Liver (tissue), 9 donors: ENCODE data around the gene DST. TPM values are rescaled to one million over a fixed set of nuclear protein-coding genes. Genes with fewer than 3 reads are reported as not detected.

Source experiments
- DNase-seq: peaks from one replicate; pipeline ENCODE4 v3.0.0-alpha.2; 2017; ENCODE audit warnings: low spot score
- H3K27ac ChIP-seq, 2 donors: one replicate each; pipeline ENCODE4 v1.7.0; 2013; ENCODE audit warnings: inconsistent platforms in 2 of 2, low read length in 2 of 2, control low read depth in 1 of 2, low read depth in 1 of 2, mild to moderate bottlenecking in 1 of 2
- H3K27me3 ChIP-seq, 4 donors: one replicate each; pipeline versions ENCODE4 v1.6.1 to v1.7.0; 2013; ENCODE audit warnings: low read length in 3 of 4, inconsistent platforms in 1 of 4, mild to moderate bottlenecking in 1 of 4, moderate library complexity in 1 of 4; ENCODE audit not compliant: control insufficient read depth in 4 of 4, insufficient read depth in 4 of 4
- H3K36me3 ChIP-seq, 4 donors: one replicate each; pipeline versions ENCODE4 v1.6.1 to v1.7.0; 2013; ENCODE audit warnings: low read length in 3 of 4, mild to moderate bottlenecking in 3 of 4, low read depth in 1 of 4, moderate library complexity in 1 of 4; ENCODE audit not compliant: control insufficient read depth in 4 of 4, insufficient read depth in 3 of 4
- H3K4me1 ChIP-seq, 4 donors: one replicate each; pipeline versions ENCODE4 v1.6.1 to v1.7.0; 2013; ENCODE audit warnings: low read length in 3 of 4, mild to moderate bottlenecking in 3 of 4, moderate library complexity in 1 of 4; ENCODE audit not compliant: control insufficient read depth in 4 of 4, insufficient read depth in 4 of 4
- H3K4me3 ChIP-seq, 3 donors: one replicate each; pipeline versions ENCODE4 v1.6.1 to v1.7.0; 2013; ENCODE audit warnings: low read length in 3 of 3, control low read depth in 1 of 3, low read depth in 1 of 3, mild to moderate bottlenecking in 1 of 3
- H3K9ac ChIP-seq, 2 donors: one replicate each; pipeline ENCODE4 v1.7.0; 2013; ENCODE audit warnings: low read length in 2 of 2, mild to moderate bottlenecking in 2 of 2, moderate library complexity in 2 of 2, control low read depth in 1 of 2, low read depth in 1 of 2
- H3K9me3 ChIP-seq, 4 donors: one replicate each; pipeline versions ENCODE4 v1.6.1 to v1.7.0; 2013; ENCODE audit warnings: low read length in 3 of 4; ENCODE audit not compliant: control insufficient read depth in 4 of 4
- ATF3 ChIP-seq: IDR thresholded peaks from 2 replicates; pipeline ENCODE4 v1.6.1; 2016; ENCODE audit warnings: antibody characterized with exemption
- FOXA1 ChIP-seq: IDR thresholded peaks from 2 replicates; pipeline ENCODE4 v1.6.1; 2016; ENCODE audit warnings: antibody characterized with exemption
- JUND ChIP-seq, 2 donors: IDR thresholded peaks; 2 replicates each; pipeline ENCODE4 v1.6.1; 2016; ENCODE audit warnings: antibody characterized with exemption in 2 of 2
- NR2F2 ChIP-seq: IDR thresholded peaks from 2 replicates; pipeline ENCODE4 v1.6.1; 2016; ENCODE audit warnings: antibody characterized with exemption
- REST ChIP-seq: IDR thresholded peaks from 2 replicates; pipeline ENCODE4 v1.6.1; 2016; ENCODE audit warnings: antibody characterized with exemption, mild to moderate bottlenecking
- TAF1 ChIP-seq: conservative IDR thresholded peaks from 2 replicates; pipeline ENCODE4 v1.6.1; 2016; ENCODE audit warnings: antibody characterized with exemption, mild to moderate bottlenecking
- WGBS: extraction: QIAGEN DNeasy Blood & Tissue Kit; methylation state at CpG from one replicate; pipeline ENCODE4 v1.1.7; 2013; 5-methylcytosine and 5-hydroxymethylcytosine counted together
- polyA plus RNA-seq, 2 donors: library from polyadenylated mRNA; stranded (reverse) in 1 of 2; unstranded in 1 of 2; fragments of 200-250 nt in 1 of 2; fragments of >200 nt in 1 of 2; fragmentation: Nextera tagmentation in 1 of 2; extraction: Ambion mirVana in 1 of 2; gene quantifications; one replicate each; pipeline versions ENCODE4 v1.2.1 to v1.2.3, GENCODE V29; 2013 to 2015
- total RNA-seq, 2 donors: library from RNA; depleted of rRNA; stranded (reverse); fragments of >200 nt; gene quantifications; one replicate each; pipeline ENCODE4 v1.2.3, GENCODE V29; 2014
- TF ChIP-seq, protein P1 (sequence below): IDR thresholded peaks from 2 replicates; pipeline ENCODE4 v1.6.1; 2016; ENCODE audit warnings: antibody characterized with exemption
- donor health status: healthy.
- donor health status: healthy.
- donor health status: healthy.
- donor health status: healthy.
- donor health status: healthy.

Gene DST
- total and polyA plus RNA-seq, 4 donors, result 30.5 to 234 (median 86.7) TPM

DNA sequence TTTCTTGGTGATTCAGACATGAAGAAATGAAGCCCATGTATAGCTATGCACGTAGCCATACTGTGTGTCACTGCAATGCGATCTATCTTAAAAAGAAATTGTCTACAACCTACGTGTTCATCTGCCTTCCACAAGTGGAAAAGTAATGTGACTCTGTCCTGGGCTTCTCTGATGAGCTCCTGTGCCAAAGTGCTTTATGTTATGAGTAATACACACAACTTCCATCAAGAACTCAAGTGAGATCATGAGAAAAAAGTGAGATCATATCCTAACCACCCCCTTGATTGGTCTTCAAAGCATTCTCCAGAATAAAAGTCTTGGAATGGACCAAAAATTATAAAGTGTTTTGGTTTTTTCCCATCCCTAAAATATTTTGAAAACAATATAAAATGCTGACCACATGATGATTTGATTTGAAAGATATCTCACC lies 114.3 kb downstream of the DST start:
- Histone ChIP-seq H3K4me3 (no peak overlapping the region), H3K27me3 (no peaks in the 10 kb centered on the region), H3K9ac (no peak overlapping the region), H3K4me1 (peaks cover 0 to 4% (median under 1%) of the 10 kb centered on the region in 4 donors), H3K27ac (no peak overlapping the region), H3K9me3 (no peaks in the 10 kb centered on the region), H3K36me3 (peaks cover 2 to 71% (median 44%) of the 10 kb centered on the region in 4 donors)
- WGBS, result 95% methylated on average over 3 of the region's 3 CpGs
- TF ChIP-seq, protein P1, sequence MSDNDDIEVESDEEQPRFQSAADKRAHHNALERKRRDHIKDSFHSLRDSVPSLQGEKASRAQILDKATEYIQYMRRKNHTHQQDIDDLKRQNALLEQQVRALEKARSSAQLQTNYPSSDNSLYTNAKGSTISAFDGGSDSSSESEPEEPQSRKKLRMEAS, result no peak
- no peak for TF ChIP-seq JUND (IDR thresholded peaks at IDR 0.05)
- no peak for DNase-seq

DNA sequence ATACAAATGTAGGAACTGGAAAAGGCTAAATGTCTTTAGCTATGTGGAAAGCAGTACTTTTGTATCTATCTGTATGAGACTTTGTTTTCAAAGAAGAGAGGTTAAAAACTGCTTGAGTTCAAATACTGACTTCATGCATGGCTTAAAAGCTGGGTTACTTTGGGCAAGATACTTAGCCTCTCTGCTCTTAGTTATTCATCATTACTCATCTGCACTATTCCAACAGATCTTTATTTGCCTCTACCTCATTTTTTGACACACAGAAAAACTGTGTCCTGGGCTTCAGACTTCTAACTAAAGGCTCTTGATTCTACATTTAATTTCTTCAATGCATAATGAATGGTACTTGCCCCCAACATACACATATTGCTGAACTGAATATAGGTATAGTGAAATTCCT lies 114.8 kb downstream of the DST start:
- no peaks in the 10 kb centered on the region for H3K9me3 ChIP-seq
- no peak overlapping the region for H3K27ac ChIP-seq
- peaks cover 2 to 72% (median 42%) of the 10 kb centered on the region in 4 donors for H3K36me3 ChIP-seq
- H3K4me3 ChIP-seq, result no peak overlapping the region
- no peaks in the 10 kb centered on the region for H3K27me3 ChIP-seq
- peaks cover 0 to 4% (median under 1%) of the 10 kb centered on the region in 4 donors for H3K4me1 ChIP-seq
- no peak for TF ChIP-seq NR2F2
- TF ChIP-seq, protein P1, result no peak
- TF ChIP-seq FOXA1, result no peak
- no peak for TF ChIP-seq ATF3
- TF ChIP-seq TAF1, result no peak
- DNase-seq, result no peak
- no peak overlapping the region for H3K9ac ChIP-seq

DNA sequence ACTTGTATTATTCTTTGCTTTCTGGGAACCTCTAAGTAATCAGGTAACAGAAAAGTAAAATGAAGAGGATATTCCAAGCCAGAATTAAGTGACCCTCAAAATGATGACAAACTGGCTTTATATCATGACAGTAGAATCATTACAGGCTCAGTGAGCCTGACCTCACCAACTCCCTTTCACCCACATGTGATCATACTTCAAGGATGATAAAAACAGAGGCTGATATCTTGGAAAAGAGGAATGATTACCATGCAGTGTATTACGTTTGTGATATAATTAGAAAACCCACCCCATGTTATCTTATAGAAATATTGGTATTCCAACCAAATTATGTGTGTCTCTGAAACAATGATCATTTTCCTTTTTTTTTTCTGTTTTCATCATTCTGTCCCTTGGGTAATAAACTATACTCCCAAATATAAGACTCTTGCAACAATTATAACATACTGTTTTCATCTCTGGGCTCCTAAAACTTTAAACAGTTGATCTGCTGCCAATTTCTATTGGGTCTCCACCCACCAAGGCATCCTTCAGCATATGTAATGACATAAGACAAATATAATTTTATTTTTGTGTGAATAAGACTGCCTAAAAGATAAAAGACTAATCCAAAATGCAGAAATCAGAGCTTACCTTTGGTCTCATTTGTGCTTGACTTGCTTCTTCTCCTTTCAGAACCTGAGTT lies 115.7 kb downstream of the DST start:
- H3K36me3 ChIP-seq, result peaks cover 2 to 68% (median 41%) of the 10 kb centered on the region in 4 donors
- no peaks in the 10 kb centered on the region for H3K27me3 ChIP-seq
- no peak overlapping the region for H3K4me3 ChIP-seq
- DNase-seq, result no peak
- H3K27ac ChIP-seq, result no peak overlapping the region
- TF ChIP-seq REST, result no peak
- H3K4me1 ChIP-seq, result peaks cover 0 to 5% (median 3%) of the 10 kb centered on the region in 4 donors
- H3K9me3 ChIP-seq, result no peaks in the 10 kb centered on the region
- H3K9ac ChIP-seq, result no peak overlapping the region
- WGBS, result 74% methylated on average over 1 of the region's 1 CpG
